H9 (cell line): ENCODE data around the gene CTNNBL1. TPM values are rescaled to one million over a fixed set of nuclear protein-coding genes. Genes with fewer than 3 reads are reported as not detected.

ENCODE experiments used
- DNase-seq: peaks from one replicate; pipeline ENCODE4 v3.0.0-alpha.2; 2017
- H2AFZ ChIP-seq: one replicate; pipeline ENCODE4 v1.6.1; 2013; ENCODE audit warnings: mild to moderate bottlenecking, low read length, control low read depth, moderate library complexity
- H2AK5ac ChIP-seq: 2 replicates; pipeline ENCODE4 v1.6.1; 2013; ENCODE audit warnings: low read length, control low read depth, mixed read lengths; ENCODE audit not compliant: insufficient read length
- H2BK120ac ChIP-seq: one replicate; pipeline ENCODE4 v1.6.1; 2013; ENCODE audit warnings: low read depth, mild to moderate bottlenecking, low read length, control low read depth, inconsistent platforms; ENCODE audit not compliant: poor library complexity, severe bottlenecking
- H2BK12ac ChIP-seq: 2 replicates; pipeline ENCODE4 v1.6.1; 2013; ENCODE audit warnings: low read length, control low read depth, mixed read lengths, low read depth; ENCODE audit not compliant: insufficient read length
- H2BK15ac ChIP-seq: 2 replicates; pipeline ENCODE4 v1.6.1; 2013; ENCODE audit warnings: low read depth, low read length, control low read depth
- H2BK20ac ChIP-seq: one replicate; pipeline ENCODE4 v1.6.1; 2013; ENCODE audit warnings: low read depth, mild to moderate bottlenecking, low read length, control low read depth, inconsistent platforms; ENCODE audit not compliant: poor library complexity, severe bottlenecking
- H2BK5ac ChIP-seq: 2 replicates; pipeline ENCODE4 v1.6.1; 2013; ENCODE audit warnings: low read length, control low read depth, mixed read lengths; ENCODE audit not compliant: insufficient read length
- H3K14ac ChIP-seq: 2 replicates; pipeline ENCODE4 v1.6.1; 2013; ENCODE audit warnings: low read length, control low read depth; ENCODE audit not compliant: insufficient read depth
- H3K18ac ChIP-seq: 2 replicates; pipeline ENCODE4 v1.6.1; 2013; ENCODE audit warnings: low read depth, mild to moderate bottlenecking, mixed read lengths, low read length, control low read depth; ENCODE audit not compliant: insufficient read length
- H3K23ac ChIP-seq: 2 replicates; pipeline ENCODE4 v1.6.1; 2013; ENCODE audit warnings: low read length, control low read depth, mixed read lengths, low read depth; ENCODE audit not compliant: insufficient read length
- H3K23me2 ChIP-seq: 2 replicates; pipeline ENCODE4 v1.6.1; 2013; ENCODE audit warnings: low read depth, mild to moderate bottlenecking, mixed read lengths, low read length, control low read depth; ENCODE audit not compliant: insufficient read length, poor library complexity, severe bottlenecking
- H3K27ac ChIP-seq: 2 replicates; pipeline ENCODE4 v1.5.1; 2013; ENCODE audit warnings: low read length, control low read depth, mixed read lengths, low read depth; ENCODE audit not compliant: insufficient read length
- H3K27me3 ChIP-seq: 2 replicates; pipeline ENCODE4 v1.6.1; 2013; ENCODE audit warnings: low read length, control low read depth, inconsistent platforms; ENCODE audit not compliant: insufficient read depth
- H3K4ac ChIP-seq: 2 replicates; pipeline ENCODE4 v1.6.1; 2013; ENCODE audit warnings: low read depth, mild to moderate bottlenecking, control low read depth, inconsistent platforms, low read length, moderate library complexity
- H3K4me1 ChIP-seq: 2 replicates; pipeline ENCODE4 v1.6.1; 2013; ENCODE audit warnings: low read length, control low read depth, inconsistent platforms; ENCODE audit not compliant: insufficient read depth
- H3K4me2 ChIP-seq: 2 replicates; pipeline ENCODE4 v1.6.1; 2013; ENCODE audit warnings: low read length, control low read depth, mixed read lengths; ENCODE audit not compliant: insufficient read length, insufficient read depth
- H3K56ac ChIP-seq: 2 replicates; pipeline ENCODE4 v1.6.1; 2013; ENCODE audit warnings: low read depth, mild to moderate bottlenecking, mixed read lengths, low read length, control low read depth; ENCODE audit not compliant: insufficient read length
- H3K79me1 ChIP-seq: 2 replicates; pipeline ENCODE4 v1.6.1; 2013; ENCODE audit warnings: low read depth, mild to moderate bottlenecking, moderate library complexity, low read length, control low read depth, inconsistent platforms; ENCODE audit not compliant: insufficient read depth, poor library complexity, severe bottlenecking
- H3K79me2 ChIP-seq: 2 replicates; pipeline ENCODE4 v1.6.1; 2013; ENCODE audit warnings: low read length, control low read depth, inconsistent platforms; ENCODE audit not compliant: insufficient read depth
- H3K9ac ChIP-seq: 2 replicates; pipeline ENCODE4 v1.6.1; 2013; ENCODE audit warnings: low read length, control low read depth, mixed read lengths; ENCODE audit not compliant: insufficient read length; ENCODE audit errors: extremely low read depth
- H3K9me3 ChIP-seq: one replicate; pipeline ENCODE4 v1.6.1; 2013; ENCODE audit warnings: low read depth, low read length, inconsistent platforms; ENCODE audit not compliant: control insufficient read depth
- H3T11ph ChIP-seq: one replicate; pipeline ENCODE4 v1.6.1; 2013; ENCODE audit warnings: mild to moderate bottlenecking, low read length, control low read depth, inconsistent platforms
- H4K20me1 ChIP-seq: one replicate; pipeline ENCODE4 v1.6.1; 2013; ENCODE audit not compliant: control insufficient read depth, insufficient read length, insufficient read depth
- H4K5ac ChIP-seq: 2 replicates; pipeline ENCODE4 v1.6.1; 2013; ENCODE audit warnings: low read depth, mild to moderate bottlenecking, mixed read lengths, low read length, control low read depth; ENCODE audit not compliant: insufficient read length
- H4K8ac ChIP-seq: replicated peaks from 2 replicates; pipeline ENCODE4 v1.6.1; 2013; ENCODE audit warnings: low read length, control low read depth, mixed read lengths, low read depth; ENCODE audit not compliant: insufficient read length
- H4K91ac ChIP-seq: 2 replicates; pipeline ENCODE4 v1.6.1; 2013; ENCODE audit warnings: low read depth, mild to moderate bottlenecking, moderate library complexity, mixed read lengths, low read length, control low read depth; ENCODE audit not compliant: insufficient read length
- H3K27ac Mint-ChIP-seq, 3 experiments: 2 replicates in 2 of 3; 3 replicates in 1 of 3; pipeline ENCODE4 v1.8.0; 2020 to 2021; ENCODE audit warnings: mixed read lengths in 3 of 3, mild to moderate bottlenecking in 1 of 3, moderate library complexity in 1 of 3
- H3K27me3 Mint-ChIP-seq: 2 replicates; pipeline ENCODE4 v1.8.0; 2021; ENCODE audit warnings: low read depth, mild to moderate bottlenecking, moderate library complexity, mixed read lengths
- H3K36me3 Mint-ChIP-seq, 3 experiments: 2 replicates in 2 of 3; 3 replicates in 1 of 3; pipeline ENCODE4 v1.8.0; 2020 to 2021; ENCODE audit warnings: low read depth in 3 of 3, mixed read lengths in 3 of 3; ENCODE audit not compliant: insufficient read depth in 1 of 3
- H3K4me1 Mint-ChIP-seq, 2 experiments: 2 replicates each; pipeline ENCODE4 v1.8.0; 2020; ENCODE audit warnings: mixed read lengths in 2 of 2
- H3K4me3 Mint-ChIP-seq, 2 experiments: 2 replicates in 1 of 2; 3 replicates in 1 of 2; pipeline ENCODE4 v1.8.0; 2020 to 2021; ENCODE audit warnings: mild to moderate bottlenecking in 2 of 2, mixed read lengths in 2 of 2, moderate library complexity in 1 of 2
- H3K9me3 Mint-ChIP-seq, 2 experiments: 2 replicates in 1 of 2; 3 replicates in 1 of 2; pipeline ENCODE4 v1.8.0; 2020; ENCODE audit warnings: mild to moderate bottlenecking in 2 of 2, mixed read lengths in 2 of 2, moderate library complexity in 1 of 2
- CTCF ChIP-seq: fragments of 200-600 bp; sonication (generic); conservative IDR thresholded peaks from 3 replicates; pipeline ENCODE4 v1.8.0; 2021; ENCODE audit warnings: antibody characterized with exemption, mild to moderate bottlenecking
- WGBS: extraction: QIAGEN DNeasy Blood & Tissue Kit; methylation state at CpG from one replicate; pipeline ENCODE4 v1.1.7; 2013; ENCODE audit warnings: missing lambda C conversion rate, low lambda C conversion rate, mixed read lengths; ENCODE audit not compliant: insufficient read length; ENCODE audit errors: extremely low coverage; 5-methylcytosine and 5-hydroxymethylcytosine counted together
- total RNA-seq: library from RNA; stranded (reverse); gene quantifications from 2 replicates; pipeline ENCODE4 v1.2.1, GENCODE V29; 2021

CTNNBL1 gene
- total RNA-seq, 1 experiment from 2014 or later = 67.2 TPM

- no peaks in the 10 kb centered on the region for H3K9me3 ChIP-seq
- H2AK5ac ChIP-seq = no peak overlapping the region
- H3K4me2 ChIP-seq = no peak overlapping the region
- DNase-seq = no peak
- H3K9ac ChIP-seq = no peak overlapping the region
- H4K91ac ChIP-seq = no peak overlapping the region
- no peak overlapping the region for H2BK20ac ChIP-seq
- Mint-ChIP-seq H3K27me3 (no peaks in the 10 kb centered on the region), H3K9me3 (no peaks in the 10 kb centered on the region), H3K27ac (no peak overlapping the region), H3K4me3 (no peak overlapping the region), H3K36me3 (peaks cover 0 to 2% (median 0%) of the 10 kb centered on the region in 3 experiments; a peak in 2 of 7 replicates), H3K4me1 (no peaks in the 10 kb centered on the region)
- H3K4me1 ChIP-seq = no peaks in the 10 kb centered on the region
- no peak for TF ChIP-seq CTCF
- no peak overlapping the region for H3K23ac ChIP-seq
- H3K27me3 ChIP-seq = no peaks in the 10 kb centered on the region
- H3K79me2 ChIP-seq = no peaks in the 10 kb centered on the region
- H3K14ac ChIP-seq = no peak overlapping the region
- H2BK15ac ChIP-seq = no peak overlapping the region
- no peak overlapping the region for H3K4ac ChIP-seq
- no peak overlapping the region for H4K5ac ChIP-seq
- no CpG with 5 or more reads among the region's 5 CpGs for whole genome bisulfite sequencing
- H2BK5ac ChIP-seq = no peak overlapping the region
- no peak overlapping the region for H2BK120ac ChIP-seq
- H2AFZ ChIP-seq = no peak overlapping the region
- H4K20me1 ChIP-seq = no peaks in the 10 kb centered on the region
- no peak overlapping the region for H2BK12ac ChIP-seq
- no peak overlapping the region for H3K27ac ChIP-seq
- no peaks in the 10 kb centered on the region for H3K23me2 ChIP-seq
- no peak overlapping the region for H4K8ac ChIP-seq
- H3K56ac ChIP-seq = no peak overlapping the region
- no peak overlapping the region for H3T11ph ChIP-seq
- no peak overlapping the region for H3K18ac ChIP-seq
- no peaks in the 10 kb centered on the region for H3K79me1 ChIP-seq
These were observed 82.2 kb downstream of the CTNNBL1 start for GRCh38 chr20:37776049-37776448.
